Adrenal gland (tissue), 12 donors: ENCODE results near the gene GALNT10. TPM values are rescaled to one million over a fixed set of nuclear protein-coding genes. Genes with fewer than 3 reads are reported as not detected.

Source experiments
- DNase-seq, 7 donors: peaks; one replicate each; pipeline ENCODE4 v3.0.0-alpha.2; 2019 to 2020
- H3K27ac ChIP-seq, 5 donors: fragments of 200-600 bp; sonication (generic) in 4 of 5; 1 replicate in 3 of 5; 2 replicates in 2 of 5; pipeline versions ENCODE4 v1.5.1 to v1.8.0; 2016 to 2020; ENCODE audit warnings: mild to moderate bottlenecking in 1 of 5
- H3K27me3 ChIP-seq: fragments of 200-600 bp; 2 replicates; pipeline ENCODE4 v1.8.0; 2021
- H3K36me3 ChIP-seq, 2 donors: fragments of 200-600 bp; replicated peaks in 1 of 2; 1 replicate in 1 of 2; 2 replicates in 1 of 2; pipeline versions ENCODE4 v1.5.1 to v1.8.0; 2018 to 2022
- H3K4me1 ChIP-seq, 2 donors: fragments of 200-600 bp; replicated peaks in 1 of 2; 1 replicate in 1 of 2; 2 replicates in 1 of 2; pipeline versions ENCODE4 v1.5.1 to v1.8.0; 2018 to 2021
- H3K4me3 ChIP-seq, 4 donors: fragments of 200-600 bp; sonication (generic) in 3 of 4; one replicate each; pipeline ENCODE4 v1.5.1; 2016 to 2018
- H3K9me3 ChIP-seq, 3 donors: fragments of 200-600 bp; sonication (generic) in 1 of 3; replicated peaks in 1 of 3; 1 replicate in 2 of 3; 2 replicates in 1 of 3; pipeline versions ENCODE4 v1.5.1 to v1.8.0; 2016 to 2021
- CTCF ChIP-seq, 6 experiments: fragments of 450-650 bp in 4 of 6; fragments of 200-600 bp in 2 of 6; sonication (generic) in 1 of 6; IDR thresholded peaks; 1 replicate in 5 of 6; 2 replicates in 1 of 6; pipeline versions ENCODE4 v1.5.1 to v1.8.0; 2016 to 2021; ENCODE audit warnings: antibody characterized with exemption in 6 of 6, mild to moderate bottlenecking in 2 of 6, moderate library complexity in 1 of 6
- POLR2A ChIP-seq, 2 donors: fragments of 450-650 bp; IDR thresholded peaks; one replicate each; pipeline ENCODE4 v1.6.1; 2017; ENCODE audit warnings: antibody characterized with exemption in 2 of 2, mild to moderate bottlenecking in 2 of 2, moderate library complexity in 1 of 2
- WGBS, 4 donors: extraction: QIAGEN DNeasy Blood & Tissue Kit in 2 of 4; methylation state at CpG; one replicate each; pipeline versions ENCODE4 v1.1.5 to v1.1.7; 2013 to 2017; 5-methylcytosine and 5-hydroxymethylcytosine counted together
- intact Hi-C, 2 donors: fragments of 100-400 bp; cut with DNase I; formaldehyde crosslinking; loops; one replicate each; pipeline versions ENCODE4 v1.14.1 to v1.15.0; 2022 to 2023
- polyA plus RNA-seq, 3 donors: library from polyadenylated mRNA; stranded (reverse); fragments of 200-250 nt in 2 of 3; fragments of 350-450 nt in 1 of 3; fragmentation: Illumina TruSeq in 1 of 3; extraction: RNeasy Lipid Tissue Mini Kit (QIAGEN cat#74804) in 1 of 3; gene quantifications; one replicate each; pipeline ENCODE4 v1.2.3, GENCODE V29; 2013 to 2014
- total RNA-seq, 9 donors: library from RNA; depleted of rRNA in 4 of 9; stranded (reverse); fragments of >200 nt in 4 of 9; fragments of 120-200 nt in 1 of 9; fragmentation: NEBNext Ultra II Directional in 1 of 9; extraction: Animal tissue kit (Norgen Biotek cat#: 25700) in 1 of 9; gene quantifications; one replicate each; pipeline versions ENCODE4 v1.1.0 to v1.2.4, GENCODE V29; 2013 to 2023
- donor health status: healthy with polysubstance abuse.
- donor health status: Bipolar disorder and iron deficiency.
- donor health status: DM: yes; HTN: yes; CAD: no.
- donor health status: DM: no; HTN: no; CAD: no.
- donor health status: DM: no; HTN: no; CAD: no.
- donor health status: DM: yes; HTN: yes; CAD: no.

GALNT10 gene
- total and polyA plus RNA-seq, 12 donors = 5.6 to 74.1 (median 43.4) TPM

GRCh38 chr5:154194345-154195329 is 4.1 kb downstream of the GALNT10 start:
- no peak for DNase-seq
- H3K27me3 ChIP-seq = no peaks in the 10 kb centered on the region
- WGBS, 4 donors = 76 to 79% (median 77%) methylated on average over 8 of the region's 8 CpGs
- no peak overlapping the region for H3K27ac ChIP-seq
- TF ChIP-seq CTCF (IDR thresholded peaks at IDR 0.05) (no peak), POLR2A (IDR thresholded peaks at IDR 0.05) (no peak)
- peaks cover 21 to 49% of the 10 kb centered on the region in 2 donors for H3K4me1 ChIP-seq
- no peaks in the 10 kb centered on the region for H3K9me3 ChIP-seq
- intact Hi-C loops = loop anchor here in 1 of 2 donors (5.0 kb wide), 1 partner anchor 208 kb away; no protein-coding TSS in a partner anchor
- no peak overlapping the region for H3K4me3 ChIP-seq
- H3K36me3 ChIP-seq = no peaks in the 10 kb centered on the region

GRCh38 chr5:154196281-154196680 is 5.7 kb downstream of the GALNT10 start:
- H3K4me1 ChIP-seq = peaks cover 18 to 54% of the 10 kb centered on the region in 2 donors

GRCh38 chr5:154196955-154197652 is 6.6 kb downstream of the GALNT10 start:
- H3K4me1 ChIP-seq = peaks cover 10 to 46% of the 10 kb centered on the region in 2 donors
- DNase-seq = no peak
- no peak overlapping the region for H3K4me3 ChIP-seq
- H3K9me3 ChIP-seq = no peaks in the 10 kb centered on the region
- no peaks in the 10 kb centered on the region for H3K36me3 ChIP-seq
- TF ChIP-seq POLR2A (IDR thresholded peaks at IDR 0.05) (no peak), CTCF (IDR thresholded peaks at IDR 0.05) (peak in 3 of 6 experiments; percentile 12 to 31 (median 24))
- no peaks in the 10 kb centered on the region for H3K27me3 ChIP-seq
- WGBS, 4 donors = 42 to 47% (median 45%) methylated on average over 8 of the region's 8 CpGs
- H3K27ac ChIP-seq = no peak overlapping the region
- intact Hi-C loops = no loop called here

More at GRCh38 chr5:154196281-154196680, 5.7 kb downstream of the GALNT10 start:
- DNase-seq = no peak
- Histone ChIP-seq H3K36me3 (no peaks in the 10 kb centered on the region), H3K27ac (no peak overlapping the region), H3K4me3 (no peak overlapping the region), H3K9me3 (no peaks in the 10 kb centered on the region), H3K27me3 (no peaks in the 10 kb centered on the region)
- 96 to 100% (median 98%) methylated on average over 1 of the region's 1 CpG for WGBS, 4 donors
- TF ChIP-seq CTCF (IDR thresholded peaks at IDR 0.05) (no peak), POLR2A (IDR thresholded peaks at IDR 0.05) (no peak)
- intact Hi-C loops = no loop called here
